Subcutaneous preadipocyte (primary cell): ENCODE measurements around the gene SLC19A1. TPM values are rescaled to one million over a fixed set of nuclear protein-coding genes. Genes with fewer than 3 reads are reported as not detected.
A peak's percentile ranks its signal among the peaks of the same experiment; 100 is the strongest.

Source experiments
- small RNA-seq: library from RNA; depleted of rRNA; stranded (forward); fragments of <200 nt; gene quantifications from one replicate; pipeline ENCODE3, GENCODE V24; 2012
- total RNA-seq: library from RNA; depleted of rRNA; stranded (reverse); fragments of >200 nt; gene quantifications from 2 replicates; pipeline ENCODE4 v1.2.3, GENCODE V29; 2012

The SLC19A1 gene
- total RNA-seq = 9.2 and 19.2 TPM in 2 replicates

DNA sequence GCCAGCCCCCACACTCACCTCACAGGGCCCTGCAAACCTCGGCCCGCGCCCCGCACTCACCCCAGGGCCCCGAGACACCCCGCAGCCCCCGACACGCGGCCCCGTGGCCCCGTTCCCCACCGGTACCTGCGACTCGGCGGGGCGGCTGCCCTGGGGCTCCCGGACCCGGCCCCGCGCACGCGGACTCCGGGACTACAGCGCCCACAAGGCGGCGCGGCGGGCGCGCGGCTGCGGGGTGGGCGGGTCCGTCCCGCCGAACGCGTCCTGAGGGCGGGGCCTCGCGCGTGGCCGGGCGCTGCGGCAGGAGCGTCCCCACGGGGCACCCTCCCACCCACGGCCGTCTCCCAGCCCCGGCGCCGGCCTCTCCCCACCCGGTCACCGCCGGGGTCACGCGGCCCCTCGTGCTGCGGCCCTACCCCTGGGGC, at the start of gene SLC19A1:
SLC19A1 (minus strand) TSS at position 199 of the 425 bp plus-strand sequence. CDS start 4,481 bp downstream, outside the sequence.

Small RNA genes lying within 50 kb of the gene (small RNA-seq; reads per million reads assigned to genes)
- gene MIR6815 = 0.30 reads per million, percentile 8 among the genes with 10 or more reads in this experiment

Other genes starting within 250 kb of the SLC19A1 start
- gene COL18A1, start 137.3 kb downstream of the SLC19A1 start, total RNA-seq = 40.3 and 60.3 TPM in 2 replicates
- 15.1 and 42.6 TPM in 2 replicates for gene PCBP3, start 101.3 kb upstream of the SLC19A1 start, total RNA-seq